Stimulated activated CD8-positive, alpha-beta memory T cell treated with anti-CD3 and anti-CD28 coated beads, Interleukin-4, amount 100 ng/mL, for 24 hours (primary cell): ENCODE data around the gene LAPTM5.

Source experiments
- DNase-seq: peaks from one replicate; pipeline ENCODE4 v3.0.0-alpha.2; 2020; ENCODE audit warnings: low read depth

Gene LAPTM5

GRCh38 chr1:30755746-30756145 lies 1.8 kb downstream of the LAPTM5 start:
- DNase-seq = no peak

GRCh38 chr1:30755334-30755733 lies 2.2 kb downstream of the LAPTM5 start:
- no peak for DNase-seq

- DNase-seq = no peak
These were observed 2.8 kb downstream of the LAPTM5 start for GRCh38 chr1:30754684-30755171.

GRCh38 chr1:30753660-30754123 lies 3.9 kb downstream of the LAPTM5 start:
- DNase-seq = no peak

GRCh38 chr1:30753118-30753517 lies 4.5 kb downstream of the LAPTM5 start:
- no peak for DNase-seq

GRCh38 chr1:30752651-30752908 lies 5.0 kb downstream of the LAPTM5 start:
- DNase-seq = no peak

GRCh38 chr1:30751830-30752650 lies 5.5 kb downstream of the LAPTM5 start:
- no peak for DNase-seq

- no peak for DNase-seq
These were observed 6.8 kb downstream of the LAPTM5 start for GRCh38 chr1:30750731-30751291.

- DNase-seq = no peak
These were observed 7.6 kb downstream of the LAPTM5 start for GRCh38 chr1:30749691-30750583.

- DNase-seq = no peak
These were observed 8.7 kb downstream of the LAPTM5 start for GRCh38 chr1:30748699-30749401.

- DNase-seq = no peak
These were observed 9.4 kb downstream of the LAPTM5 start for GRCh38 chr1:30748098-30748698.

GRCh38 chr1:30747033-30748008 lies 10.3 kb downstream of the LAPTM5 start:
- no peak for DNase-seq

GRCh38 chr1:30746212-30747032 lies 11.2 kb downstream of the LAPTM5 start:
- DNase-seq = no peak

GRCh38 chr1:30745834-30746208 lies 11.8 kb downstream of the LAPTM5 start:
- no peak for DNase-seq

- DNase-seq = no peak
These were observed 12.3 kb downstream of the LAPTM5 start for GRCh38 chr1:30745156-30745833.

GRCh38 chr1:30744060-30744756 lies 13.4 kb downstream of the LAPTM5 start:
- DNase-seq = no peak

GRCh38 chr1:30743584-30744059 lies 14.0 kb downstream of the LAPTM5 start:
- peak; percentile 40 for DNase-seq

- no peak for DNase-seq
These were observed 14.5 kb downstream of the LAPTM5 start for GRCh38 chr1:30742963-30743559.
